ENCODE data around the gene TMCC1. TPM values are rescaled to one million over a fixed set of nuclear protein-coding genes. Genes with fewer than 3 reads are reported as not detected.

Gene TMCC1
- total and polyA plus RNA-seq, 12 donors, result 5.3 to 36.0 (median 27.2) TPM

GRCh38 chr3:129749692-129750091 lies 143.8 kb downstream of the TMCC1 start:
- no peak for TF ChIP-seq CTCF (IDR thresholded peaks at IDR 0.05)
- DNase-seq (no peak), ATAC-seq (no peak)
- intact Hi-C loops (cut with DNase I), result no loop called here
- no peaks in the 10 kb centered on the region for H3K36me3 ChIP-seq
- peaks cover 0 to 23% (median 3%) of the 10 kb centered on the region in 9 donors for H3K4me1 ChIP-seq
- peaks cover 0 to 18% (median 0%) of the 10 kb centered on the region in 11 donors for H3K9me3 ChIP-seq
- H3K27me3 ChIP-seq, result no peaks in the 10 kb centered on the region
- no peak overlapping the region for H3K27ac ChIP-seq
- H3K4me3 ChIP-seq, result no peak overlapping the region

- Histone ChIP-seq H3K27me3 (no peaks in the 10 kb centered on the region), H3K27ac (no peak overlapping the region), H3K36me3 (no peaks in the 10 kb centered on the region), H3K9me3 (peaks cover 0 to 8% (median 0%) of the 10 kb centered on the region in 11 donors), H3K4me3 (no peak overlapping the region), H3K4me1 (peaks cover 0 to 23% (median 3%) of the 10 kb centered on the region in 9 donors)
- DNase-seq (no peak), ATAC-seq (no peak)
- intact Hi-C loops (cut with DNase I), result no loop called here
- WGBS, 2 donors, result 96 to 97% methylated on average over 3 of the region's 3 CpGs
- no peak for TF ChIP-seq CTCF (IDR thresholded peaks at IDR 0.05)
Measured at GRCh38 chr3:129747992-129748391, 145.5 kb downstream of the TMCC1 start.

GRCh38 chr3:129747136-129747535 lies 146.4 kb downstream of the TMCC1 start:
- no peaks in the 10 kb centered on the region for H3K36me3 ChIP-seq
- DNase-seq (no peak), ATAC-seq (no peak)
- no peak overlapping the region for H3K27ac ChIP-seq
- H3K4me1 ChIP-seq, result peaks cover 0 to 23% (median 3%) of the 10 kb centered on the region in 9 donors
- intact Hi-C loops (cut with DNase I), result no loop called here
- no peak for TF ChIP-seq CTCF (IDR thresholded peaks at IDR 0.05)
- 64 to 72% methylated on average over 4 of the region's 4 CpGs for WGBS, 2 donors
- no peak overlapping the region for H3K4me3 ChIP-seq
- no peaks in the 10 kb centered on the region for H3K27me3 ChIP-seq
- H3K9me3 ChIP-seq, result no peaks in the 10 kb centered on the region

- intact Hi-C loops (cut with DNase I), result no loop called here
- Histone ChIP-seq H3K4me1 (peaks cover 0 to 23% (median 3%) of the 10 kb centered on the region in 9 donors), H3K27ac (no peak overlapping the region), H3K4me3 (no peak overlapping the region), H3K9me3 (no peaks in the 10 kb centered on the region), H3K36me3 (no peaks in the 10 kb centered on the region), H3K27me3 (no peaks in the 10 kb centered on the region)
- DNase-seq (no peak), ATAC-seq (peak in 3 of 8 donors; percentile 56 to 74 (median 63))
- no peak for TF ChIP-seq CTCF (IDR thresholded peaks at IDR 0.05)
Measured at GRCh38 chr3:129746629-129747028, 146.9 kb downstream of the TMCC1 start.
